ENCODE measurements around the gene PROCA1. TPM values are rescaled to one million over a fixed set of nuclear protein-coding genes. Genes with fewer than 3 reads are reported as not detected.

Gene PROCA1
- total and polyA plus RNA-seq, 2 of the 8 experiments (the other 6 are each of a cell fraction or from before 2014, with no cell fraction given) = 21.2 to 26.3 TPM

DNA sequence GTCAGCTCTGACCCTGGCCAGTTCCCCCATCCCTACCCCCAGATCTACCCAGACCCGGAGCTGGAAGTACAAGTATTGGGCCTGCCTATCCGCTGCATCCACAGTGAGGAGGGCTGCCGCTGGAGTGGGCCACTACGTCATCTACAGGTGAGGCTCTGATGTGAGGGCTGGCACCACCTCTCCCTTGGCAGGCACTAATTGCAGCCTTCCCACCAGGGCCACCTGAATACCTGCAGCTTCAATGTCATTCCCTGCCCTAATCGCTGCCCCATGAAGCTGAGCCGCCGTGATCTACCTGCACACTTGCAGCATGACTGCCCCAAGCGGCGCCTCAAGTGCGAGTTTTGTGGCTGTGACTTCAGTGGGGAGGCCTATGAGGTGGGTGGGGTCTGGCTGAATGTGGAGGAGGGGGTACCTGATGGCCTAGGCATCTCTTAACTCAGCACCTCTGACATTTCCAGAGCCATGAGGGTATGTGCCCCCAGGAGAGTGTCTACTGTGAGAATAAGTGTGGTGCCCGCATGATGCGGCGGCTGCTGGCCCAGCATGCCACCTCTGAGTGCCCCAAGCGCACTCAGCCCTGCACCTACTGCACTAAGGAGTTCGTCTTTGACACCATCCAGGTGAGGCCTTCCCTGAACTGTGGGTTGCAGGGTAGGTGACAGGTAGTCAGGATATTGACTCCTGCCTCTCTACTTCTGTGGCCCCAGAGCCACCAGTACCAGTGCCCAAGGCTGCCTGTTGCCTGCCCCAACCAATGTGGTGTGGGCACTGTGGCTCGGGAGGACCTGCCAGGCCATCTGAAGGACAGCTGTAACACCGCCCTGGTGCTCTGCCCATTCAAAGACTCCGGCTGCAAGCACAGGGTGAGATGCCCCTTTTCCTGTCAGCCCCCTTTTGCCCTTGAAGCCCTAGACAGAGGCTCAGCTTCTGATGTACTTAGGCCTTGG is 36.4 kb upstream of the PROCA1 start:
- Histone ChIP-seq H2AK5ac (ENCODE audit: low read depth, low read length) (no peak overlapping the region), H3K14ac (ENCODE audit: insufficient read length) (no peak overlapping the region), H3K56ac (replicated peaks; ENCODE audit: insufficient read length, low read depth, low read length) (no peak overlapping the region), H4K8ac (ENCODE audit: extremely low read depth, insufficient read depth, low read length) (peak overlapping the region; percentile 60; the same call in 1 of the 2 replicates), H4K91ac (replicated peaks; ENCODE audit: insufficient read length, low read length) (no peak overlapping the region), H3K9me3 (ENCODE audit: insufficient read depth in 2 of 2, low read depth in 1 of 2, low read length in 1 of 2) (no peaks in the 10 kb centered on the region), H3K18ac (ENCODE audit: extremely low read depth, low read length) (no peak overlapping the region), H2BK15ac (ENCODE audit: low read length) (0 out of 2 replicates have a peak overlapping the region, but pooled peaks have one; percentile 32), H4K5ac (ENCODE audit: insufficient read length, low read depth, low read length) (no peak overlapping the region), H2AFZ (ENCODE audit: low read length) (no peak overlapping the region), H3K23me2 (ENCODE audit: low read depth, low read length) (peaks cover 23% of the 10 kb centered on the region), H3K9ac (replicated peaks in 1 of 4; ENCODE audit: extremely low read depth in 1 of 4, low read depth in 3 of 4, low read length in 3 of 4) (peak overlapping the region in 1 of 4 experiments; percentile 27; a peak in 1 of 7 replicates), H3K4ac (replicated peaks; ENCODE audit: insufficient read length, low read depth, low read length) (no peak overlapping the region), H3K79me1 (ENCODE audit: low read depth, low read length) (peaks cover 14% of the 10 kb centered on the region), H2BK20ac (ENCODE audit: low read length) (no peak overlapping the region), H3K4me2 (ENCODE audit: insufficient read depth in 1 of 2, low read depth in 2 of 2, low read length in 2 of 2) (0 out of 4 replicates have a peak overlapping the region, but pooled peaks of 1 of the 2 experiments have one; percentile 93), H3K23ac (ENCODE audit: insufficient read length) (no peak overlapping the region), H2BK12ac (ENCODE audit: low read depth, low read length) (0 out of 2 replicates have a peak overlapping the region, but pooled peaks have one; percentile 1), H3K79me2 (ENCODE audit: control insufficient read depth in 1 of 2, insufficient read depth in 2 of 2, low read length in 2 of 2) (peaks cover 19 to 44% of the 10 kb centered on the region in 2 experiments), H2BK120ac (replicated peaks; ENCODE audit: low read depth, low read length) (no peak overlapping the region), H3K4me1 (replicated peaks in 1 of 4; ENCODE audit: control insufficient read depth in 3 of 4, insufficient read depth in 4 of 4, low read length in 3 of 4) (peaks cover 0 to 30% (median 24%) of the 10 kb centered on the region in 4 experiments; a peak in 6 of 7 replicates), H3K27me3 (replicated peaks in 1 of 4; ENCODE audit: control insufficient read depth in 3 of 4, extremely low read depth in 1 of 4, insufficient read depth in 3 of 4, low read length in 3 of 4) (no peaks in the 10 kb centered on the region), H3K27ac (ENCODE audit: low read depth, low read length) (peak overlapping the region; percentile 98), H3K4me3 (ENCODE audit: extremely low read depth in 1 of 4, insufficient read depth in 2 of 4, low read depth in 3 of 4, low read length in 4 of 4) (no peak overlapping the region), H4K20me1 (replicated peaks in 1 of 2; ENCODE audit: control insufficient read depth in 1 of 2, insufficient read depth in 2 of 2, low read length in 2 of 2) (peaks cover 30 to 34% of the 10 kb centered on the region in 2 experiments), H3K36me3 (ENCODE audit: control insufficient read depth in 2 of 4, insufficient read depth in 4 of 4, low read length in 3 of 4) (peaks cover 30 to 56% (median 33%) of the 10 kb centered on the region in 4 experiments), H2BK5ac (ENCODE audit: low read depth, low read length) (peak overlapping the region; percentile 99; the same call in 1 of the 2 replicates)
- DNase-seq (ENCODE audit: low read depth in 1 of 2, low spot score in 2 of 2) (no peak), FAIRE-seq (no peak)
- ChIA-PET POLR2A (ENCODE audit: partially characterized antibody) (interaction anchor here (0.9 to 15.3 kb wide), 14 partner anchors 10 to 165 kb away, joined by 3 to 813 read pairs (median 8); partner anchors contain the start of genes FAM222B, FLOT2, NEK8 and PROCA1), CTCF (ENCODE audit: partially characterized antibody) (interaction anchor here (0.8 to 11.7 kb wide), 12 partner anchors 15 to 169 kb away, joined by 3 to 316 read pairs (median 5); partner anchors contain the start of genes NEK8, RPL23A and TLCD1)
- 92% methylated on average over 18 of the region's 18 CpGs; no CpG with 5 or more reads in 1 of the 2 experiments for WGBS, 2 experiments (ENCODE audit: extremely low coverage in 1 of 2, insufficient coverage in 1 of 2, insufficient read length in 1 of 2, insufficient replicate concordance in 2 of 2, low coverage in 1 of 2, low lambda C conversion rate in 2 of 2, missing lambda C conversion rate in 1 of 2)
- TF ChIP-seq CTBP2 (IDR thresholded peaks at IDR 0.05; ENCODE audit: borderline replicate concordance, insufficient read depth, insufficient read length, low read length) (no peak), POLR2A (IDR thresholded peaks at IDR 0.05; ENCODE audit: control extremely low read depth in 1 of 2, low read depth in 2 of 2, low read length in 2 of 2) (peak; percentile 50 to 79), POLR2AphosphoS5 (IDR thresholded peaks at IDR 0.05; ENCODE audit: low read depth, low read length) (peak; percentile 61), EGR1 (IDR thresholded peaks at IDR 0.05; ENCODE audit: borderline replicate concordance, low read depth, low read length) (no peak), JUN (IDR thresholded peaks at IDR 0.05; ENCODE audit: low read depth, low read length) (no peak), PHF8 (conservative IDR thresholded peaks at IDR 0.05; ENCODE audit: low read depth, low read length) (no peak), SIN3A (conservative IDR thresholded peaks at IDR 0.05 in 1 of 2, IDR thresholded peaks at IDR 0.05 in 1 of 2; ENCODE audit: low read depth in 1 of 2, low read length in 2 of 2) (no peak), KDM1A (IDR thresholded peaks at IDR 0.05; ENCODE audit: borderline replicate concordance, low read length) (no peak)
